ENCODE data around the gene AFTPH. TPM values are rescaled to one million over a fixed set of nuclear protein-coding genes. Genes with fewer than 3 reads are reported as not detected.
A peak's percentile ranks its signal among the peaks of the same experiment; 100 is the strongest.

The AFTPH gene
- total RNA-seq, 2 experiments from 2014 or later = 34.3 to 38.9 TPM

DNA sequence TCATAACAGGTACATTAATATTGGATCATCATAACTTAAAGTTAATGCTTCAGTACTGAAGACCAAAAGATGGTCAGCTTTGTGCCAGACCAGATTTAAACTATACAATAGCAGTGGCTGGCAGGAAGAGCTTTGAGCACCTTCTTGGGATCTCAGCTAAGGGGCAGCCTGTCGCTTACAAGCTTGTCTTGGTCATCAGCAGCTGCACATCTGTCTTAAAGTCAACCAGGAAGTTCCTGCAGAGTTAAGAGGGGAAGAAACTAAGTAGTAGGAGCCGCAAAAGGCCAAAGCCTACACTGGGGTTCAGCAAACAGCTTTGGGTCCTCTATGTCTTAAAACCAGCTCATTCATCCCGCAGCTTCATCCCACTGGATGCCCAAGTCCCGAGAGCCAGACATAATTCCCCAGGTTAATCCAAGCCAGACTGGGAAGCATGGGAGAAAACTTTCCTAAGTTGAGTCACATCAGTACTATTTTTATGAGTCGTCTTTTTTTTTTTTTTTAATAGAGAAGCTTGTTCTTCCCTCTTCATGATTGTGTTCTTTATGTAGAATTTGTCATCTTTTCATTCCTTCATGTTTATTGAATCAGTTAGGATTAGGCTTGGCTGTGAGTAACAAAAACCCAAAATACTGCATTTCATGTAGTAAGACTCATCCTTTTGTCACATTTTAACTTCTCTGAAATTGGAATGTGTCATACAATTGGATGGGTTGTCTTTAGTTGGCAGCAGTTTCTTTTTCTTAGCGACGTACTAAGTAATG, 70.3 kb downstream of the AFTPH start:
- Mint-ChIP-seq H3K36me3 (peaks cover 9% of the 10 kb centered on the region), H3K4me3 (no peak overlapping the region), H3K27me3 (no peaks in the 10 kb centered on the region), H3K9me3 (no peaks in the 10 kb centered on the region), H3K4me1 (peaks cover 3% of the 10 kb centered on the region), H3K27ac (no peak overlapping the region)
- ATAC-seq (ENCODE audit: low read depth) = no peak
- DNase-seq = no peak
- POLR2A ChIA-PET = no interaction called here

DNA sequence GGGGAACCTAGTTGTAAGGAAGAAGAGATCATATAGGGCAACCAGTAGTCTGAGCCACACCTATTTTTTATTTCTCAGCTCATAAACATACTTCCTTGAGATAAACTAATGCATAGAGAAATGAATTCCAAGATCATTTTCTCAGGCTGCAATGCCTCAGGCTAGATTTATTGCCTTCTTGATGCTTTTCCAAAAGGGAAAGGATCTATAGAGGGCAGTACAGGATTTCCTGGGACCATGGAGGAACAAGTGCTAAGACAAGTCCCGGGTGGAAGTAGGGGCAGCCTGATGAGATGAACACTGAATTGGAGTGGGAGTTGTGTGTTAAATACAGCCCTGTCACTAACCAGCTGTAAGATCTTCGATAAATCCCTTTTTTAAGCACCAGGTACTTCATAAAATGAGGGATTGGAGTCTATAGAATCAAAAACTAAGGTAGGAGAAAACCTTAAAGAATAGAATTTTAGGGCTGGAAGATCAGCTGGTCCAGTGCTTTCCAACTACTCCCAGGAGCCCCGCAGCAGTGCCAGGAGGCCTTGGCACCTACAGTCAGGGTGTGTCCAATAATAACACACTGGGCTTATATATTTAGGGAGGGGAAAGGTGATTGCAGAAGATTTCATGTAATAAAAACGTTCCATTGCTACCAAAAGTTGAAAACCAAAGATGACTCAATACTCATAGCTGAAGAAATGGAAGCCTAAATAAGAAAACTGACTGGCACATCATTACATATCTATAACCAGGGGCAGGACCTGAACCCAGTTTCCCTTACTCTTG, 71.5 kb downstream of the AFTPH start:
- POLR2A ChIA-PET = no interaction called here
- H3K27me3 Mint-ChIP-seq = no peaks in the 10 kb centered on the region
- H3K4me3 Mint-ChIP-seq = no peak overlapping the region
- peaks cover 9% of the 10 kb centered on the region for H3K36me3 Mint-ChIP-seq
- H3K9me3 Mint-ChIP-seq = no peaks in the 10 kb centered on the region
- no peak for DNase-seq
- no peak overlapping the region for H3K27ac Mint-ChIP-seq
- peaks cover 7% of the 10 kb centered on the region for H3K4me1 Mint-ChIP-seq
- ATAC-seq (ENCODE audit: low read depth) = no peak

DNA sequence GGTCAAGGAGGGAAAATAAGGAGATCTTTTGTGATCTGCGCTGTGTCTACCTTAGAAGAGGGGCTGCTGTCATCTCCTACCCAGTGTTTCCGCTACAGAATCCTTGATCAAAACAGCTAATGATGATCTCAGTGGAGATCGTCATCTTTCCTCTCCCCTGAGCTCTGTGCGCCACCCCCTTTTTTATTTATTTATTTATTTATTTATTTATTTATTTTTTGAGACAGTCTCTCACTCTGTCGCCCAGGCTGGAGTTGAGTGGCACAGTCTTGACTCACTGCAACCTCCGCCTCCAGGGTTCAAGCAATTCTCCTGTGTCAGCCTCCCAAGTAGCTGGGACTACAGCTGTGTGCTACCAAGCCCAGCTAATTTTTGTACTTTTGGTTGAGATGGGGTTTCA, 74.1 kb downstream of the AFTPH start:
- no peak overlapping the region for H3K27ac Mint-ChIP-seq
- H3K4me3 Mint-ChIP-seq = no peak overlapping the region
- H3K4me1 Mint-ChIP-seq = peaks cover 7% of the 10 kb centered on the region
- H3K9me3 Mint-ChIP-seq = no peaks in the 10 kb centered on the region
- POLR2A ChIA-PET = no interaction called here
- DNase-seq = no peak
- H3K36me3 Mint-ChIP-seq = no peaks in the 10 kb centered on the region
- peaks cover 1% of the 10 kb centered on the region for H3K27me3 Mint-ChIP-seq
- no peak for ATAC-seq (ENCODE audit: low read depth)

DNA sequence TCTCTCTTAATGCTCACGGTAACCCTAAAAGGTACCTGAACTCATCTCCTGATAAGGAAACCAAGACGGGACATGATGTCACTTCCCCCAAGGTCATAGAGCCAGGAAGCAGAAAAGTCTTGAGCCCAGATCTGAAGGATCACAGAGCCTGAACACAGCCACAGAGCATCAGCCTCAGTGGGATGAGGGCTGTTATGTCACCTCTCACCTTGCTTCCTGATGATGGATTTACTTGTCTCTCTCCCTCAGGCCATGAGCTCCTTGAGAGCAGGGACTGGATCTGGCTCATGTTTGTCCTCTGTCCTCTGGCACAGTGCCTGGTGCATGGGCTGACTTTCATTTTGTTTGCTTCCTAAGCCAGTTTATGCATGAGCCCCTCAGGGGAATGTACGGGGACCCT, 75.3 kb downstream of the AFTPH start:
- Mint-ChIP-seq H3K36me3 (no peaks in the 10 kb centered on the region), H3K4me3 (no peak overlapping the region), H3K9me3 (peaks cover 1% of the 10 kb centered on the region), H3K27me3 (peaks cover 1% of the 10 kb centered on the region), H3K4me1 (peaks cover 7% of the 10 kb centered on the region), H3K27ac (peak overlapping the region; percentile 34)
- DNase-seq (no peak), ATAC-seq (ENCODE audit: low read depth) (no peak)
- POLR2A ChIA-PET = no interaction called here

DNA sequence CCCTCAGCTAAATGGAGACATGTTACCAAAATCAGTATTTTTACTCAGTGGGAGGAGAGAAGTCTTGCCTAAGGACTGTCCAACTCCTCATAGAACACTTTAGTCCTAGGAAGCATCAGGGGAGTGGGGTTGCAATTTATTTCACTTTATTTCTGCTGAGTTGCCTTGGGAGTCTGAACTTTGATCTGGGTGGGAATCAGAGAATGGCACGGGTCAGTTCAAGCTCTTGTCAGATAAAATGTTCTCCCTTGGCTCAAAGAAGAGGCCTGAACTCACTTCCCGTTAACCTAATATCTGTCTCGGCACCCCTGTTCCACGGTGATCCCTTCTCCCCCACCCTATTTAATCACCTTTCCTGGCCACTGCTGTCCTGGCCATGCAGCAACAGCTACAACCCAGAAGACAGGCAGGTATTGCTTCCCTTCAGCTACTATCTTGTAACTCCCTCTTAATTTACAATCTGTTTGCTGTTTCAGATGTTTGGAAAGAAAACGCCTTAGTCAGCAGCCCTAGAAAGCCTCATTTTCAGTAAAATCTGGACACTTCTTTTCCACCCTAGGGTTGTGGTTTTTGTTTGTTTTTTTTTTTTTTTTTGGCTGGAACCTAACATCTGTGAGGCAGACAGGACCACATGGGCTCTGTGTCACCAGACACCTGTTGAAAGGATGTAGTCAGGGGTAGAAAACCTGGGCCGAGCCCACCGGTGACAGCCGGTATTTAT, 77.1 kb downstream of the AFTPH start:
- H3K9me3 Mint-ChIP-seq = peaks cover 3% of the 10 kb centered on the region
- POLR2A ChIA-PET = no interaction called here
- no peak overlapping the region for H3K4me3 Mint-ChIP-seq
- no peak overlapping the region for H3K27ac Mint-ChIP-seq
- DNase-seq (no peak), ATAC-seq (ENCODE audit: low read depth) (no peak)
- peaks cover 9% of the 10 kb centered on the region for H3K4me1 Mint-ChIP-seq
- H3K36me3 Mint-ChIP-seq = no peaks in the 10 kb centered on the region
- peaks cover 1% of the 10 kb centered on the region for H3K27me3 Mint-ChIP-seq

DNA sequence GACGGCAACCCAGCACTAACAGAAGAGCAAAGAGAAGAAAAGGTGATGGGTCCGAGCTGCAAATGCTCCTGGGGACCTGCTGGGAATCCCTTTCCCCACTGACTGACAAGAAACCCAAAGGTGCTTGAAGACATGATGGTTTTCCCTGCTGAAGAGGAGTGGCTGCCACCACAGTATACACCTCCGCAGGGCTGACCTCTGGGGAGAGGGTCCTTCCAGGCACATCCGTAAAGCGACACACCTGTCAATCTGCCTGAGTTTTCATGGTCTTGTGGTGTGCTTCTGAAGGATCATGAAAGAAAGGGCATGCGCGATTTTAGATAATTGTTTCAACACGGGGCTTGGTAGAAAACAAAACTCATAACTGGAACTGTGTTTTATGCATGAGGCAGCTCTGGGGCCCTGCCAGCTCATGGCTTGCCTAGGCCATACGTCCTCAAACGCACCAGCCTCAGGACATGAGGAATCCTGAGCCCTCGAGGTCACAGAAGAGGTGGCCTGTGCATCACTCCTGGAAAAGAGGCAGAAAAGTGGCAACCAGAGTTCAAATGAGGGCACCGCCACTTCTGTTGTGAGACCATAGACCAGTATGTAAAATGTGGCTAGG, 77.8 kb downstream of the AFTPH start:
- no peak overlapping the region for H3K27ac Mint-ChIP-seq
- DNase-seq (no peak), ATAC-seq (ENCODE audit: low read depth) (no peak)
- H3K27me3 Mint-ChIP-seq = peaks cover 1% of the 10 kb centered on the region
- POLR2A ChIA-PET = no interaction called here
- peaks cover 3% of the 10 kb centered on the region for H3K9me3 Mint-ChIP-seq
- H3K4me1 Mint-ChIP-seq = peaks cover 13% of the 10 kb centered on the region
- no peaks in the 10 kb centered on the region for H3K36me3 Mint-ChIP-seq
- H3K4me3 Mint-ChIP-seq = no peak overlapping the region

DNA sequence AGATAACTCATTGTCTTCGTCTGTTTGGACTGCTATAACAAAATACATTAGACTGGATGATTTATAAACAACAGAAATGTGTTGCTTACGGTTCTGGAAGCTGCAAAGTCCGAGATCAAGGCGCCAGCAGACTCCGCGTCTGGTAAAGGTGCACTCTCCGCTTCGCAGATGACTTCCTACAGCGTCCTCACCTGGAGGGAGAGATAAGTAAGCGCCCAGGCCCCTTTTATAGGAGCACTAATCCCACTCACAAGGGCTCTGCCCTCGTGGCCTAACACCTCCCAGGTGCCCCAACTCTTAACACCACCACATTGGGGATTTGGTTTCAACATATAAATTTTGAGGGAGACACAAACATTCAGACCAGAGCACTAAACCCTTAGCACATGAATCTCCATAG, 78.3 kb downstream of the AFTPH start:
- Mint-ChIP-seq H3K4me1 (peaks cover 15% of the 10 kb centered on the region), H3K9me3 (peaks cover 3% of the 10 kb centered on the region), H3K36me3 (no peaks in the 10 kb centered on the region), H3K27ac (no peak overlapping the region), H3K27me3 (peaks cover 1% of the 10 kb centered on the region), H3K4me3 (no peak overlapping the region)
- POLR2A ChIA-PET = no interaction called here
- no peak for ATAC-seq (ENCODE audit: low read depth)
- DNase-seq = no peak

DNA sequence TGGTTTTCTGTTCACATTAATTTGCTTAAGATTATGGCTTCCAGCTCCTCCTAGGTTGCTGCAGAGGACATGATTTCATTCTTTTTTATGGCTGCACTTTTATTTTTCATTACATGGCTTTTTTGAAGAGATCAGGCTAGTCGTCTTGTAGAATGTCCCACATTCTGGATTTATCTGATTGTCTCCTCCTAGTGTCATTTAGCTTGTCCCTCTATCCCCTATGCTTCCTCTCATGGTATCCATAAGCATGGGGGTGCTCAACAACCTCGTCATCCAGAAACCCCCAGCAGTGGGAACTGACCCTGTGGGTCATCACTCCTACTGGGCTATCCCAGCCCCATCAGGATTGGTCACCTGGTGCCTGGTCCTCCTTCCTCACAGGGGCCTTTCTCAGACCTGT, 80.0 kb downstream of the AFTPH start:
- ATAC-seq (ENCODE audit: low read depth) = no peak
- H3K9me3 Mint-ChIP-seq = peaks cover 3% of the 10 kb centered on the region
- POLR2A ChIA-PET = no interaction called here
- H3K27me3 Mint-ChIP-seq = peaks cover 1% of the 10 kb centered on the region
- DNase-seq = no peak
- H3K4me3 Mint-ChIP-seq = no peak overlapping the region
- H3K27ac Mint-ChIP-seq = no peak overlapping the region
- H3K36me3 Mint-ChIP-seq = no peaks in the 10 kb centered on the region
- peaks cover 26% of the 10 kb centered on the region for H3K4me1 Mint-ChIP-seq

DNA sequence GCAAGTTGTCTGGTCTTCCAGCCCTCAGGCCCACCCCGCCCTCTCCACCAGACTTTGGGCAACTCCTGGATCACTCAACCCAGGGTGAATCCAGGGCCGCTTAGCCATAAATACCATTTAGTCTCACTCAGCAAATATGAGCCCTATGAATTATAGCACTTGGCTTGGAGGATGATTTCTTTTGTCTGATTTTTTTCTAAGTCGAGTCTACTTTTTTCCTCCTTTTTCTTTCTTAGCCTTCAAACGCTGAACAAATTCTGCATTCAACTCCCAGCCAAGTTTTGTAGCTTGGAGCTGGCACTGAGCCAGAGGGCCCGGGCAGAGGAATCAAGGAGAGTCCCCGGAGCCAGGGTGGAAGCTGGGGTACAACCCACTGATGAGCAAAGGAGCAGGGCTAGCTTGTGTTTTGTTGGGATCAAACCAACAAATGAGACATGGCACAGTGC, 80.9 kb downstream of the AFTPH start:
- POLR2A ChIA-PET = interaction anchor here (0.9 kb wide), 1 partner anchor 80 kb away, joined by 3 read pairs; no protein-coding TSS in a partner anchor
- no peaks in the 10 kb centered on the region for H3K36me3 Mint-ChIP-seq

DNA sequence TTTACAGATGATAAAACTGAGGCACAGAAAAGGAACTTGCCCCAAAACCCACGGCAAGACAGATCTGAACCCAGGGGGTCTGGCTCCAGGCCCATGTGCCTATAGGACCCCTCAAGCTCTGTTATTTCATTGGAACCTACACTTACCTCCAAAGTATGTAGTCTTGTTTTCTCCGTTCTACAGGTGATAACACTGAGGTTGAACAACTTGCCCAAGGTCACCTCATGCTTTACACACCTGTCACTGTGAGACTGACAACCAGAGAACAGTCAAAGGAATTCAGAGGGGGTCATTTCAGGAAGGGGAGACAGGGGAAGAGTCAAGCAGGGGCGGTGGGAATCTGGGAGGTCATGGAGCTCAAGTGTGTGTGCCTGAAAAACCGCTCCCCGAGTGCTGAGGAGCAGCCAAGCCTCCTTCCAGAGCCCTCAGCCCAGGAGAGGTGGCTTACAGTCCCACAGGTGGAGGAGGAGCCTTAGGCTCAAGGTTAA, 81.9 kb downstream of the AFTPH start:
- H3K4me1 Mint-ChIP-seq = peaks cover 20% of the 10 kb centered on the region
- H3K27ac Mint-ChIP-seq = peak overlapping the region; percentile 40
- H3K36me3 Mint-ChIP-seq = no peaks in the 10 kb centered on the region
- ATAC-seq (ENCODE audit: low read depth) = no peak
- peak overlapping the region; percentile 10 for H3K4me3 Mint-ChIP-seq
- H3K9me3 Mint-ChIP-seq = peaks cover 3% of the 10 kb centered on the region
- no peak for DNase-seq
- H3K27me3 Mint-ChIP-seq = peaks cover 6% of the 10 kb centered on the region
- POLR2A ChIA-PET = interaction anchor here (1.4 to 5.1 kb wide), 3 partner anchors 47 to 261 kb away, joined by 3 to 29 read pairs (median 13); partner anchors contain the start of gene SERTAD2

More for the DNA sequence above, 80.9 kb downstream of the AFTPH start:
- ATAC-seq (ENCODE audit: low read depth) = no peak
- H3K27me3 Mint-ChIP-seq = peaks cover 1% of the 10 kb centered on the region
- no peak overlapping the region for H3K27ac Mint-ChIP-seq
- H3K4me1 Mint-ChIP-seq = peaks cover 20% of the 10 kb centered on the region
- DNase-seq = no peak
- no peak overlapping the region for H3K4me3 Mint-ChIP-seq
- peaks cover 3% of the 10 kb centered on the region for H3K9me3 Mint-ChIP-seq

DNA sequence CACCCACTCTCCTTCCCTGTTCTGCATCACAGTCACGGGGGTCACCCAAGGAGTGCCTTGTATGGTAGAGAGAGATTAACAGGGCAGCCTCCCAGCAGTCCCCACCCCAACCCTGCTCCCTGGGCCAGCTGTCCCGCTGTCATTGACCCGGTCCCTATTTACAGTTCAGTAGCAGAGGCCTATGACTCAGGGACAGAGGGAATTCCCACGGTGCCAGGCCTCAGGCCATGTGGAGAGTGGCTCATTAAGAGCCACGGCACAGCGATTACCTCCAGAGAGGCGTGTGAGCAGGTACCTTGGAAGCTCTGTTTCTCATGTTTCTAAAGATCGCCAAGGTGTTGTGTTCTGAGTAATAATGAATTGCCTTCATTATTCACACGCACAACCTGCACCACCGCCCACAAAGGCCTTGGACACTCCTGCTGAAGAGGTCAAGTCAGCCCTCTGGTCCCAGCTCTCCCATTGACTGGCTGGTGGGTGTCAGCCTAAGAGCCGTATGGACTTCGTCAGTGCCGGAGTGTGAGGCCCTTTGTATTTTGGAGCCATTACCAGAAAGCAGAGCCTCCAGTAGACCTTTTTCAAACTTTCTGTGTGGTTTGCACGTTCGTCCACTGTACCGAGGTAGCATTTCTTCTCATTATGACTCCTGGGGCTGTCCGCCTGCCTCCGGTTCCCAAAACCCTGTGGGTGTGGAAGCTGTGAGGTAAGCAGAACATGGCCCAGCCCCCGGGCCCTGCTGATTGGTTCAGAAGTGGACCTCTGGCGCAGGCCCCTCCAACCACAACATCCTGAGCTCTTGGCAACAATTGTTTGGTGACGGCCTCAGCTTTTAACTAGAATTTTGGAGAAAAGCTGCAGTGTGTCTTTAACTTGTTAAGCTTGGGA, 82.6 kb downstream of the AFTPH start:
- peaks cover 3% of the 10 kb centered on the region for H3K9me3 Mint-ChIP-seq
- ATAC-seq (ENCODE audit: low read depth) (peak; percentile 92), DNase-seq (peak; percentile 78)
- POLR2A ChIA-PET = interaction anchor here (0.6 to 5.1 kb wide), 10 partner anchors 13 to 465 kb away, joined by 3 to 29 read pairs (median 3); partner anchors contain the start of genes AFTPH and SERTAD2
- peaks cover 20% of the 10 kb centered on the region for H3K4me1 Mint-ChIP-seq
- peaks cover 10% of the 10 kb centered on the region for H3K27me3 Mint-ChIP-seq
- no peaks in the 10 kb centered on the region for H3K36me3 Mint-ChIP-seq
- H3K27ac Mint-ChIP-seq = peak overlapping the region; percentile 65
- H3K4me3 Mint-ChIP-seq = peak overlapping the region; percentile 76

All from activated naive CD8-positive, alpha-beta T cell treated with anti-CD3 and anti-CD28 coated beads, Interleukin-2, amount 10 ng/mL, durations not matched to agents 7 days and 5 days (primary cell).